ENCODE data around the gene FAM98C.

DNA sequence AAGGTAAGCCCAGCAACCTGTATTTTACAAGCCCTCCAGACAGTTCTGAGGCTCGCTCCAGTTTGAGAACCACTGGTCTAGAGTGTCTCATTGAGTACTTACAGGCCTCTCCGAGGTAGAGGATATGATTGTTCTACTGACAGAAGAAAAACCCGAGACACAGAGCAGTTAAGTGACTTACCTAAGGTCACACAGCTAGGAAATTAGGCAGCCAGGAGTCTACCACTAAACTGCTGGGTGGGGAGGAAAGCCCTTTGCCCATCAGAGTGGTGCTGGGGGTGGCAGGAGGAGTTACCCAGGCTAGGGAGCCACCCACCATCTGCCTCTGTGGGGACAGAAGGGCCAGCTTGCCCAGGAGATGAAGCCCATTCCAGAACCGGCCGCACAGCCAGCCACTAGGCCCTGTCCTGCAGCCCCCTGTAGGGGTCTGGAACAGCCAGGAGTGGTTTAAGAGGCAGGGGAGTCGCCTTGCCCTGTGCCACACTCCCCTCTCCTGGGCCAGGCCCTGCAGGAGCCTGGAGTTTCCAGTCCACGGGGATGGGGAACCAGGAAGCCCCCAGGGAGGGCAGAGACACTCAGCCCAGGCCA lies 22.4 kb downstream of the FAM98C start:
- TF ChIP-seq, protein P1, sequence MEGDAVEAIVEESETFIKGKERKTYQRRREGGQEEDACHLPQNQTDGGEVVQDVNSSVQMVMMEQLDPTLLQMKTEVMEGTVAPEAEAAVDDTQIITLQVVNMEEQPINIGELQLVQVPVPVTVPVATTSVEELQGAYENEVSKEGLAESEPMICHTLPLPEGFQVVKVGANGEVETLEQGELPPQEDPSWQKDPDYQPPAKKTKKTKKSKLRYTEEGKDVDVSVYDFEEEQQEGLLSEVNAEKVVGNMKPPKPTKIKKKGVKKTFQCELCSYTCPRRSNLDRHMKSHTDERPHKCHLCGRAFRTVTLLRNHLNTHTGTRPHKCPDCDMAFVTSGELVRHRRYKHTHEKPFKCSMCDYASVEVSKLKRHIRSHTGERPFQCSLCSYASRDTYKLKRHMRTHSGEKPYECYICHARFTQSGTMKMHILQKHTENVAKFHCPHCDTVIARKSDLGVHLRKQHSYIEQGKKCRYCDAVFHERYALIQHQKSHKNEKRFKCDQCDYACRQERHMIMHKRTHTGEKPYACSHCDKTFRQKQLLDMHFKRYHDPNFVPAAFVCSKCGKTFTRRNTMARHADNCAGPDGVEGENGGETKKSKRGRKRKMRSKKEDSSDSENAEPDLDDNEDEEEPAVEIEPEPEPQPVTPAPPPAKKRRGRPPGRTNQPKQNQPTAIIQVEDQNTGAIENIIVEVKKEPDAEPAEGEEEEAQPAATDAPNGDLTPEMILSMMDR (IDR thresholded peaks at IDR 0.05): no peak
- no peak for TF ChIP-seq POLR2A (IDR thresholded peaks at IDR 0.05)

Measured in right lobe of liver (tissue), 4 donors.